Breast epithelium (tissue), 3 donors: ENCODE results near the gene SERPINA1.

Source experiments
- POLR2AphosphoS5 ChIP-seq, 3 donors: sonication (generic); formaldehyde crosslinking; IDR thresholded peaks; one replicate each; pipeline ENCODE4 v1.6.1; 2017; ENCODE audit warnings: antibody characterized with exemption in 3 of 3
- TF ChIP-seq, protein P1 (sequence below), 3 donors: fragments of 450-650 bp; IDR thresholded peaks; one replicate each; pipeline ENCODE4 v1.5.1; 2016 to 2017; ENCODE audit warnings: antibody characterized with exemption in 3 of 3, mild to moderate bottlenecking in 3 of 3, moderate library complexity in 3 of 3

- TF ChIP-seq, protein P1, sequence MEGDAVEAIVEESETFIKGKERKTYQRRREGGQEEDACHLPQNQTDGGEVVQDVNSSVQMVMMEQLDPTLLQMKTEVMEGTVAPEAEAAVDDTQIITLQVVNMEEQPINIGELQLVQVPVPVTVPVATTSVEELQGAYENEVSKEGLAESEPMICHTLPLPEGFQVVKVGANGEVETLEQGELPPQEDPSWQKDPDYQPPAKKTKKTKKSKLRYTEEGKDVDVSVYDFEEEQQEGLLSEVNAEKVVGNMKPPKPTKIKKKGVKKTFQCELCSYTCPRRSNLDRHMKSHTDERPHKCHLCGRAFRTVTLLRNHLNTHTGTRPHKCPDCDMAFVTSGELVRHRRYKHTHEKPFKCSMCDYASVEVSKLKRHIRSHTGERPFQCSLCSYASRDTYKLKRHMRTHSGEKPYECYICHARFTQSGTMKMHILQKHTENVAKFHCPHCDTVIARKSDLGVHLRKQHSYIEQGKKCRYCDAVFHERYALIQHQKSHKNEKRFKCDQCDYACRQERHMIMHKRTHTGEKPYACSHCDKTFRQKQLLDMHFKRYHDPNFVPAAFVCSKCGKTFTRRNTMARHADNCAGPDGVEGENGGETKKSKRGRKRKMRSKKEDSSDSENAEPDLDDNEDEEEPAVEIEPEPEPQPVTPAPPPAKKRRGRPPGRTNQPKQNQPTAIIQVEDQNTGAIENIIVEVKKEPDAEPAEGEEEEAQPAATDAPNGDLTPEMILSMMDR (IDR thresholded peaks at IDR 0.05), result no peak
- TF ChIP-seq POLR2AphosphoS5 (IDR thresholded peaks at IDR 0.05), result no peak
These were observed 31.2 kb downstream of the SERPINA1 start for GRCh38 chr14:94357166-94357565.
